Airway epithelial cell (primary cell): Measurements from ENCODE around the gene TMEM74B. TPM values are rescaled to one million over a fixed set of nuclear protein-coding genes. Genes with fewer than 3 reads are reported as not detected.

Experiments used
- total RNA-seq: library from RNA; depleted of rRNA; stranded (reverse); fragments of >200 nt; gene quantifications from 2 replicates; pipeline ENCODE4 v1.2.3, GENCODE V29; 2015

TMEM74B gene
- total RNA-seq, result 0.14 TPM in 1 of 2 replicates, not detected in the other

DNA sequence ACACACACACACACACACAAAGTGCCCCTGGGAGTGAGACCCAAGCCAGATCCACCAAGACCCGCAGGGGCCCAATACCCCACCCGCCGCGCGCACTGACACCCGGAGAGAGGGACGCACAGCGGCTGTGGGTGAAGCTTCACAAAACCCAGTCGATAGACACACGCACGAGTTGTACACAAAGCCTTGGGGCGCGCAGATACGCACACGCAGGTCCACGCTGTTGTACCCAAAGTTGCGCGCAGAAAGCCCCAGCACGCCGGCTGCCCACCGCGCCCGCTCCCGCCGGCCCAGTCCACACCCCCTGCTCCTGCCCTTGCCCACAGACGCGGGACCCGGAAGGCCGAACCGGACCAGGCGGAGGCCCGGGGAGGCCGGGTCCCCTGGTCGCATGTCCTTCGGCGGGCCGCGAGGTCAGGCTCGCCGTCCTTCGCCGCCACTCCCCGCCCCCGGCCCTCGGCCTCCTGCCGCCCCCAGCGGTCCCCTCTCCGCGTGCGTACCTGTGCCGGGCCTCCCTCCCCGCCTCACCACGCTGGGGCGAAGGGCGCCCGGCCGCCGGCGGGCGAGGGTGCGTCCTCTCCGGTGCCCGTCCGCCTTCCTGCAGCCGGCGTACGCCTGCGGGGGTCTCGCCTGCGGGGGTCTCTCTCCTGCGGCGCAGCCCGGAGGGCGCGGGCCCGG is at the start of gene TMEM74B:
Gene TMEM74B, minus strand, starts transcription at position 344 of the 678 bp plus-strand sequence. CDS start 1,180 bp downstream, outside the sequence.

DNA sequence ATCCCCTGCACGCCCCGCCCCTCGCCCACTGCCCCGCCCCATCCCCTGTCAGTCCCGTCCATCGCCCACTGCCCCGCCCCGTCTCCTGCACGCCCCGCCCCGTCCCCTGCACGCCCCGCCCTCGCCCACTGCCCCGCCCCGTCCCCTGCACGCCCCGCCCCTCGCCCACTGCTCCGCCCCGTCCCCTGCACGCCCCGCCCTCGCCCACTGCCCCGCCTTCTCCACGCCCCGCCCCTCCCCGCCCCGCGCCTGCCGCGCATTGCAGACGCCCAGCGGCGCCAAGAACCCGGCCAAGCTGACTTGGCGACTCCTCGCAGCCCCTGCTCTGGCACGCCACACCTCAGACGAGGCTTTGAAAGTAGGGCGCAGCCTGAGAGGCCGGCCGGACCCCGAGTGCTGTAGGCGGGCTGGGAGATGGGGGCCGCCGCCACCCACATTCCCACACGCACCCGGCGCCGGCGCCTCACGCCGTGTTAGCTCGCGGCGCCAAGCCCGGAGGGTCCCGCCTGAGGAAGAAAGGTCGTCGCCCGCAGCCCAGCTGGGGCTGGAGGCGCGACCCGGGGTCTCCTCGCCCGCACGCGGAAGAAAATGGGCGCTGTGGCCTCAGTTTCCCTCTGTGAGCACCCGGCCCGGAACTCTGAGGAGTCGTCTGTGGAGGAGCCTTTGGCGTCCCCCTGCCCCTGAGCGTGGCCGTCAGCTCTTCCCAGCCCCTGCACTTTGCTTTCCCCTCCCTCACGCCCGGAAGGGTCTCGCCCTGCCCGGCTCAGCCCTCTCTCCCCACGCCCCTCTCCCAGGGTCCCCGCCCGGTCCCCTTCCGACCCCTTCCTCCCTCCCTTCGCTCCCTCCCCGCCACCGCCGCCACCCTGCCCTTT is 41.2 kb upstream of the TMEM74B start, which contains the start of gene RAD21L1:
Gene RAD21L1, plus strand, starts transcription at position 262 of the 872 bp plus-strand sequence. CDS start 2,410 bp downstream, outside the sequence.

GRCh38 chr20:1202762-1203504 is 18.2 kb upstream of the TMEM74B start, which contains the start of gene C20orf202:
Gene C20orf202 (plus strand): TSS chr20:1203454. CDS start chr20:1203586, 132 bp downstream.

Other genes with a start within 250 kb of the TMEM74B start
- not detected in 2 replicates for gene RSPO4, start 182.7 kb downstream of the TMEM74B start, total RNA-seq
- 106 and 131 TPM in 2 replicates for gene PSMF1, start 66.4 kb downstream of the TMEM74B start, total RNA-seq
- 0.05 TPM in 1 of 2 replicates, not detected in the other for gene C20orf202, start 18.5 kb upstream of the TMEM74B start, total RNA-seq
- gene RAD21L1, start 41.1 kb upstream of the TMEM74B start, total RNA-seq, result not detected in 2 replicates
- gene SNPH, start 81.3 kb upstream of the TMEM74B start, total RNA-seq, result 3.6 and 5.8 TPM in 2 replicates
- gene SDCBP2, start 144.2 kb upstream of the TMEM74B start, total RNA-seq, result 28.1 and 33.9 TPM in 2 replicates
- 138 and 159 TPM in 2 replicates for gene FKBP1A, start 208.1 kb upstream of the TMEM74B start, total RNA-seq